HG02870 (cell line): ENCODE data around the gene CLDN9.

Source experiments
- ATAC-seq: cut with Tn5 transposase; IDR thresholded peaks from one replicate; pipeline ENCODE4 v1.9.1; 2021; ENCODE audit warnings: mild to moderate bottlenecking, moderate library complexity; ENCODE audit not compliant: unreplicated experiment

The CLDN9 gene

DNA sequence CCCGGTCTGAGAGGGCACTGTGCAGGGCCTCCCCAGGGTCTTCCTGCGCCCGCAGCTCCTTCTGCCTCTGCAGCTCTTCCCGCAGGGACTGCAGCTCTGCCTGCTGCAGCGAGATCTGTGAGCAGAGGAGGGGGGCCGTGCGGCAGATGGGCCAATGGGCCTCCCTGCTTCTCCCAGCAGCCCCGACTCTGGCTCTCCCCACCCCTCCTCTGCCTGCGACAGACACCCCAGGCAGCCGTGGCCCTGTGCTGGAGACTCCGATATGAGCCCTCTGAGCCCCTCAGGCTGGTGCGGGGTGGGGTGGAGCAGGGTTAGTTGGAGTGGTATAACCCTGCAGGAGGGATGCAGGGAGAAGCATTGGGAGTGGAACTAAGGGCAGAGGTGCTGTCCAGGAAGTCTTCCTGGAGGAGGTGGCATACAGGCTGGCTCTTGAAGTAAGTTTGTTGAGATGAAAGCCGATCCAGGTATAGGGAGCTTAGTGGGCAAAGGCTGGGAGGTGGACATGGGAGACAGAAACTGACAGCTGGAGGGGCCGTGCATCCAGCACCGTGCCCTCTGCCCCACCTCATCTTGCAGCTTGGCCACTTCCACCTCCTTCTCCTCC is 16.1 kb downstream of the CLDN9 start:
- ATAC-seq, result no peak

GRCh38 chr16:3029491-3030221 is 16.9 kb downstream of the CLDN9 start:
- no peak for ATAC-seq

DNA sequence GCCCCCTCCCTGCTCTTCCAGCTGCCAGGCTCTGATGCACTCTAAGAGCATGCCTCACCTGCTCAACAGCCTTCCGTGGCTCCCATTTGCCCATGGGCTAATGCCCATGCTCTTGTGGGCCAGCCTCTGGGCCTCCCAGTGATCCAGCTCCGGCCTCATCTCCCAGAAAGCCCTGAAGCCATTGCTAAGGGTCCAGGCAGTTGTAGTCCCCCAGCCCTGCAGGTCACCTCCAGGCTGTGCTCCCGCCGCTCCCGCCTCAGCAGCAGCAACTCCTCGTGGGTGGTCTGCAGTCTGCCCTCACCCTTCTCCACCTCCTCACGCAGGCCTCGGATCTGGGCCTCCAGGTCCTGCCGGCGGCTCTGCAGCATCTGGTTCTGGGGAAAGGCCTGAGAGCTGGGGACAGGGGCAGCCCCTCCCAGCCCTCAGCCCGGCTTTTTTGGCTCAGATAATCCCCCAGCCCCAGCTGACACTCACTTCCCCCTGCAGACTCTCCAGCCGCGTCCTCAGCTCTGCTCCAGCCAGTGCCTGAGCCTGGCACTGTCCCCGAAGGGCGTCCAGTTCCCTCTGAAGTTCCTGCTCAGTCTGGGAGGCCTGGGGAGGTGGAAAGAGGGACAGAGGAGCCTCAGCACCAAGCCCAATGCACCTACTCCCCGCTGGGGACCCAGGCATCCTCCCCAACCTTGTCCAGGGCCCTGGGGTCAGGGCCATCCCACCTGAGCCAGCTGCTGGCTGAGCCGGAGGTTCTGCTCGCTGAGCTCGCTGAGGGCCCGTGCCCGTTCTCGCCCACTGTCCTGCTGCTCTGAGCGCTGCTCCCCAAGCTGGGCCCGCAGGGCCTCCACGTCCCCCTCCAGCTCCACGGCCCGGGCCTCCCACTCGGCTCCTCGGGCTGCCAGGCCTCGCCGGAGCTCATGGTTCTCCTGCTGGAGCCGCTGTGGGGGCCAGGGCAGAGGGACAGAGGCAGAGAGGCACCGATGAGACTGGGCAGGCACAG is 17.8 kb downstream of the CLDN9 start:
- ATAC-seq, result no peak

GRCh38 chr16:3032624-3033023 is 19.9 kb downstream of the CLDN9 start:
- no peak for ATAC-seq

DNA sequence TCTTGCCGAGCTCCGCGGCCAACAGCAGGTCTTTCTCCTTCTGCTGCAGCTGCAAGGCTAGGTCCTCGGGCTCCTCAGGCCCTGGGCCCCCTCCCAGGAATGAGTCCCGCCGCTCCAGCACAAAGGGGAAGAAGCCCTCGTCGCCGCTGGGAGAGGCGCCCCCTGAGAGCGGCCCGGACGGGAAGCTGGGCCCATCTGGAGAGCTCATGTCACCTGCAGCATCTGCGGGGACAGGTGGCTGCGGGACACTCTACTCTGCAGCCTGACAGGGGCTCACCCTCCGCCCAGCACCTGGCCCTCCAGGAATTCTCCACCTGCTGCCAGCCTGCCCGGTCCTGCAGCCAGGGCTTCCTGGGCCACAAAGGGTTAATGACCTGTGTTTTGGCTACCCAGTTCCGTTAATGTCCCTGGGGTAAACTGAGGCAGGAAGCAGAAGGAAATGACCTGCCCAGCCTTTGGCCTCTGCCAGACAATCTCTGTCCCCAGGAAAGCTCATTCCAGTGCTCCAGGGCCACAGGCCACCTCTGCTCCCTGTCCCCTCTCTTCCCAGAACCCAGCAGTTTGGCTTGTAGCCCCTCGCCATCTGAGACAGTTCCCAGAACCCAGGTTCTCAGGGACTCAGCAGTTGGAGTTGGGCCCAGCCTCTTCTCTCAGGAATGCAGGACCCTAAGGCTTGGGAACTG is 22.7 kb downstream of the CLDN9 start:
- no peak for ATAC-seq

DNA sequence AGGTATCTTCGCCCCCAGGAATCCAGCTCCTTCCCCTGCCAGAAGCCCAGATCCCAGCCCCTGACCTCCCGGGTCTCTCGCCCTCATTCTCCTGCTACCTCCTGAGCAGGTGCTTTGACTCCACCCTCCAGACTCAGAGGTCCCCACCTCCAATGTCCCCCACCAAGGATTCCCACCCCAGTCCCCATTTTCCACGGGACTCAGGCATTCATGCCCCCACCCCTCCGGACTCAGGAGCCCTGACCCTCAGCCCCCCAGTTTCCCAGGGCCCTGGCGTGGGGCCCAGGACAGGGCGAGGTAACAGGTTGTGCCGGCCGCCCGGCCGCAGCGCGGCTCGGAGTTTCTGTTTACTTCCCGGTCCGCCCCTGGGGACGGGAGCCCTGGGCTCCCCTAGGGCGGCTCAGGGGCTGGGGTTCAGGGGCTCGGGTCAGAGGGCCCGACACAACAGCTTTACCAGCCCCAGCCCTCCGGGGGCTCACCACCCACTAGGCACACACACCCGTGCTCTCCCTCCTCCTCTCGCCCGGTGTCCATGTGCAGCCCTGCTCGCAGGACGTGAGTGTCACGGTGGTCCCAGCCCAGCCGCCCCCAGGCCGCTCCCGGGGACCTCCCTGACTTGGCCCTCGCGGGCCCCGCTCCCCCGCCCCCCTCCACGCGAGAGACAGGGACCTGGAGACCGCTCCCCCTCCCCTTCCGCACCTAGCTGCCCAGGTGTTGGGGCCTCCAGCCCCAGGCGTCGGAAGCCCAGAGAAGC is 23.4 kb downstream of the CLDN9 start:
- no peak for ATAC-seq

DNA sequence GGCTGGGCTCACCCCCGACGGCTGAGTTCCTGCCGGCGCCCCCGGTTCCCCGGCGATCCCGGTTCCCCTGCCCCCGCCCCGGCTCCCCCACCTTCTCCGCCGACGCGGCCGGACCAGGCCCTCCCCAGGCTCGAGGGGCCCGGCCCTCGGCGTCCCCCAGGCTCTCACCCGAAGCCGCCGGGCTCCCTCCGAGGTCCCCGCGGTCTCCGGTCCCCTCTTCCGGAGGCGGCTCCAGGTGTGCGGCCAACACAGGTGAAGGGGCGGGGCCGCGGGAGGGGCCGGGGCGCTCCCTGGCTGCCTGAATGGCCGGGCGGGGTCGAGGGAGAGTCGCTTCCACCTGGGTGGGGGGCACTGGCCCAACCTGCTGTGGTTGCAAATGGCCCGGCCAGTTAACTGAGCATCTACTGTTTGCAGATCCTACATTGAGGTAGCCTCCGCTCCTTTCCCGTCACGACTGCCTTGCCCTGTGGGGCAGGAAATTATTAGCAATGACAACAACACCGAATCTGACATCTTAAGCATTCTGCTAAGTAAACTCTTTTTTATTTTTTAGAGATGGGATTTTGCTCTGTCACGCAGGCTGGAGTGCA is 24.1 kb downstream of the CLDN9 start, which contains the start of gene BICDL2:
Gene BICDL2 (minus strand): TSS at position 219 of the 590 bp plus-strand sequence. CDS start 1,448 bp downstream, outside the sequence.
- no peak for ATAC-seq

GRCh38 chr16:3038256-3038655 is 25.5 kb downstream of the CLDN9 start:
- ATAC-seq, result no peak

GRCh38 chr16:3038896-3039295 is 26.2 kb downstream of the CLDN9 start:
- no peak for ATAC-seq

- ATAC-seq, result no peak
Measured at GRCh38 chr16:3042376-3042775, 29.7 kb downstream of the CLDN9 start.

- no peak for ATAC-seq
Measured at GRCh38 chr16:3044708-3045107, 32.0 kb downstream of the CLDN9 start.

DNA sequence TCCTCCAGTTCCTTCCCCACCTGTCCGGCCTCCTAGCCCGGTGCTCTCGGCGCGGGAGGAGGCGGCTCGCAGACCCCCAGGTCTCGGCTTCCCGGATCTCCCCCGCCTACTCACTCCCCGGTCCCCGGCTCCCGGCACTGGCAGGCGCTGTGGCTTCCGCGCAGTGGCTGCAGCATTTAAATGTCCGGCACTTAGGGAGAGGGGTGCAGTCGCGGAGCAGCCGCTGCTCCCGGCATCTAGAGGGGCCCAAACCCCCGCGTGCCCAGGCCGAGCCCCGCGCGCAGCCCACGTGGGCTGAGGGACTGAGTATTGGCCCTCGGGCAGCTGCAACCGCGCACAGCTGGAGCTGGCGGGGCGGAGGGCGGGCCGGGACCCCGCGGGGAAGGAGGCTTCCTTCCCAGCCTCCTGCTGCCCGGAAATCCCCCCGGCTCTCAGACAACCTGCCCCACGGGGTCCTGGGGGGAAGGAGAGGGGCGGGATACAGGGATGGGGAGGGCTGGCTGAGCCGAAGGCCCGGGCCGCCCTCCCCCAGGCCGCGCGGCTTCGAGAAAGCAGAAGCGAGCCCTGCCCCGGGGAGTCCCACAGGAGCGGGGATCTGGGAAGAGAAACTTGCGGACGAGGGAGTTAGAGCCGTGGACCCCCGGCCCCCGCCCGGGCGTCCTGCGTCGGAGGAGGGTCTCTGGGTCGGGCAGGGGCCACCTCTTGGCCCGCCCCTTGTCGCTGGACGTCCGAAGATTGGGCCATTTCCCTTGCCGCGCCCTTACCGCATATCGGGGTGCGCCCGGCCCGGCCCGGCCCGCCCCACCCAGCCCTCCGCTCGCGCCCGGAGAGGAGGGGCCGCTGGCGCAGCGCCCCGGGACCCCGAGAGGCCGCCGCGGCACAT is 33.3 kb downstream of the CLDN9 start, which contains the start of gene MMP25:
Gene MMP25 (plus strand): TSS at position 804 of the 883 bp plus-strand sequence. CDS start 357 bp downstream, outside the sequence.
- no peak for ATAC-seq

- ATAC-seq, result no peak
Measured at GRCh38 chr16:3046641-3047386, 34.1 kb downstream of the CLDN9 start.

- ATAC-seq, result no peak
Measured at GRCh38 chr16:3047387-3047720, 34.6 kb downstream of the CLDN9 start.

- ATAC-seq, result no peak
Measured at GRCh38 chr16:3049921-3050481, 37.3 kb downstream of the CLDN9 start.

DNA sequence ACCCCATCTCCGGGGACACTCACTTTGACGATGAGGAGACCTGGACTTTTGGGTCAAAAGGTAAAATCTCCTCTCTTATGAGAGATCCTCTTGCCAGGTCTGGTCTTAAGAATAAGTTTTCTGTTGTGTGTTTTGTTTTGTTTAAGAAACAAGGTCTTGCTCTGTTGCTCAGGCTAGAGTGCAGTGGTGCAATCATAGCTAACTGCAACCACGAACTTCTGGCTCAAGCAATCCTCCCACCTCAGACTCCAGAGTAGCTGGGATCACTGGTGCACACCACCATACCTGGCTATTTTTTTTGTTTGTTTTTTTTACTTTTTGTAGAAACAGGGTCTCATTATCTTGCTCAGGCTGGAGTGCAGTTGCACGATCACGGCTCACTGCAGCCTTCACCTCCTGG is 37.8 kb downstream of the CLDN9 start:
- no peak for ATAC-seq

DNA sequence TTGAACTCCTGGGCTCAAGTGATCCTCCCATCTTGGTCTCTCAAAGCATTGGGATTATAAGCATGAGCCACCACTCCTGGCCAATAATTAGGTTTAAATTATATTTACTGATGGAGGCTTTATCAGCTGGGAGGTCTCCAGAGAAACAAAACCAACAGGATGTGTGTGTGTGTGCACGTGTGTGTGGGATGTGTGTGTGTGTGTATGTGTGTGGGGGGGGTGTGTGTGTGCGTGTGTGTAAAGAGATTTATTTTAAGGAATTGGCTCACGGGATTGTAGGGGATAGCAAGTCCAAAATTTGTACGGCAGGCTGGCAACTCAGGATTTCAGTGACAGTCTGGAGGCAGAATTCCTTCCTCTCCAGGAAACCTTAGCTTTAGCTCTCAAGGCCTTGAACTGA is 38.3 kb downstream of the CLDN9 start:
- no peak for ATAC-seq

DNA sequence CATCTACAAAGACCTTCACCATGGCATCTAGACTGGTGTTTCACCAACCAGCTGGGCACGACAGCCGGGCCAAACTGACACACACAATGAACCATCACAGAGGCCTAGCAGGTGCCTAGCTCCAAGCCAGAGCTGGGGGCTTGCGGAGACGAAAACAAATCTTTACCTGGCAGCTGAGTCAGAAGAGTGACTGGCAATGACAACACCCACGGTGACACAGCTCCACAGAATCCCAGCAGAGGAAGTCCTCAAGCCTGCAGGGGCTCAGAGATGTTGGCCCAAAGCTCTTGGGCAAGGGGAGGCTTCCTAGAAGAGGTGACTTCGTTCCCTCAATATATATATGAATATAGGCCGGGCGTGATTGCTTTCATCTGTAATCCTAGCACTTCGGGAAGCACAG is 38.8 kb downstream of the CLDN9 start:
- no peak for ATAC-seq
